Measurements from ENCODE around the gene SHROOM2.

The SHROOM2 gene

GRCh38 chrX:9862953-9863352 is 76.7 kb downstream of the SHROOM2 start:
- DNase-seq (ENCODE audit: low read depth in 2 of 2, low spot score in 1 of 2) = no peak

GRCh38 chrX:9864011-9864410 is 77.8 kb downstream of the SHROOM2 start:
- DNase-seq (ENCODE audit: low read depth in 2 of 2, low spot score in 1 of 2) = no peak

- no peak for DNase-seq (ENCODE audit: low read depth in 2 of 2, low spot score in 1 of 2)
These were observed 79.7 kb downstream of the SHROOM2 start for GRCh38 chrX:9865804-9866472.

- no peak for DNase-seq (ENCODE audit: low read depth in 2 of 2, low spot score in 1 of 2)
These were observed 80.4 kb downstream of the SHROOM2 start for GRCh38 chrX:9866633-9867032.

- DNase-seq (ENCODE audit: low read depth in 2 of 2, low spot score in 1 of 2) = no peak
These were observed 81.0 kb downstream of the SHROOM2 start for GRCh38 chrX:9867226-9867625.

- no peak for DNase-seq (ENCODE audit: low read depth in 2 of 2, low spot score in 1 of 2)
These were observed 81.5 kb downstream of the SHROOM2 start for GRCh38 chrX:9867753-9868152.

GRCh38 chrX:9871701-9872268 is 85.6 kb downstream of the SHROOM2 start:
- DNase-seq (ENCODE audit: low read depth in 2 of 2, low spot score in 1 of 2) = no peak

- no peak for DNase-seq (ENCODE audit: low read depth in 2 of 2, low spot score in 1 of 2)
These were observed 87.1 kb downstream of the SHROOM2 start for GRCh38 chrX:9873360-9873759.

GRCh38 chrX:9873952-9874351 is 87.7 kb downstream of the SHROOM2 start:
- no peak for DNase-seq (ENCODE audit: low read depth in 2 of 2, low spot score in 1 of 2)

- DNase-seq (ENCODE audit: low read depth in 2 of 2, low spot score in 1 of 2) = no peak
These were observed 88.3 kb downstream of the SHROOM2 start for GRCh38 chrX:9874483-9874882.

- DNase-seq (ENCODE audit: low read depth in 2 of 2, low spot score in 1 of 2) = no peak
These were observed 89.6 kb downstream of the SHROOM2 start for GRCh38 chrX:9875801-9876200.

- DNase-seq (ENCODE audit: low read depth in 2 of 2, low spot score in 1 of 2) = no peak
These were observed 90.0 kb downstream of the SHROOM2 start for GRCh38 chrX:9876201-9876600.

GRCh38 chrX:9878146-9878820 is 92.1 kb downstream of the SHROOM2 start:
- DNase-seq (ENCODE audit: low read depth in 2 of 2, low spot score in 1 of 2) = no peak

- DNase-seq (ENCODE audit: low read depth in 2 of 2, low spot score in 1 of 2) = no peak
These were observed 94.0 kb downstream of the SHROOM2 start for GRCh38 chrX:9880237-9880636.

- DNase-seq (ENCODE audit: low read depth in 2 of 2, low spot score in 1 of 2) = no peak
These were observed 94.6 kb downstream of the SHROOM2 start for GRCh38 chrX:9880870-9881269.

- no peak for DNase-seq (ENCODE audit: low read depth in 2 of 2, low spot score in 1 of 2)
These were observed 96.6 kb downstream of the SHROOM2 start for GRCh38 chrX:9882669-9883446.

- DNase-seq (ENCODE audit: low read depth in 2 of 2, low spot score in 1 of 2) = no peak
These were observed 98.0 kb downstream of the SHROOM2 start for GRCh38 chrX:9884031-9884779.

GRCh38 chrX:9885150-9885549 is 98.9 kb downstream of the SHROOM2 start:
- DNase-seq (ENCODE audit: low read depth in 2 of 2, low spot score in 1 of 2) = no peak

GRCh38 chrX:9887659-9888297 is 101.5 kb downstream of the SHROOM2 start:
- DNase-seq (ENCODE audit: low read depth in 2 of 2, low spot score in 1 of 2) = no peak

- DNase-seq (ENCODE audit: low read depth in 2 of 2, low spot score in 1 of 2) = no peak
These were observed 102.8 kb downstream of the SHROOM2 start for GRCh38 chrX:9888953-9889470.

All from stimulated activated CD8-positive, alpha-beta memory T cell treated with anti-CD3 and anti-CD28 coated beads, Interleukin-4, amount 100 ng/mL, for 1 hour (primary cell).